ENCODE measurements around the gene CMTM8. TPM values are rescaled to one million over a fixed set of nuclear protein-coding genes. Genes with fewer than 3 reads are reported as not detected.

Gene CMTM8
- total and polyA plus RNA-seq, 4 donors, result 15.2 to 24.5 (median 16.8) TPM

- WGBS, 2 donors, result 41 to 77% methylated on average over 1 of the region's 1 CpG
- H3K27me3 ChIP-seq (ENCODE audit: control insufficient read depth in 3 of 3, insufficient read depth in 3 of 3, low read length in 2 of 3), result no peaks in the 10 kb centered on the region
- no peaks in the 10 kb centered on the region for H3K9me3 ChIP-seq (ENCODE audit: control insufficient read depth in 4 of 4, insufficient read depth in 3 of 4, low read length in 3 of 4)
- H3K4me3 ChIP-seq, result no peak overlapping the region
- DNase-seq, result peak in 1 of 3 donors; percentile 24
- H3K4me1 ChIP-seq (ENCODE audit: control insufficient read depth in 5 of 5, insufficient read depth in 5 of 5, low read length in 5 of 5), result peaks cover 5 to 16% (median 8%) of the 10 kb centered on the region in 5 donors
- no peak overlapping the region for H3K9ac ChIP-seq (ENCODE audit: insufficient read depth in 1 of 2, low read length in 2 of 2)
- H3K36me3 ChIP-seq (ENCODE audit: control insufficient read depth in 4 of 4, insufficient read depth in 4 of 4, low read length in 4 of 4), result no peaks in the 10 kb centered on the region
- no peak for TF ChIP-seq CTCF (IDR thresholded peaks at IDR 0.05; ENCODE audit: control extremely low read depth, extremely low read depth)
- ATAC-seq (ENCODE audit: insufficient read depth, low FRiP score), result no peak
- H3K27ac ChIP-seq (ENCODE audit: low read depth in 1 of 2, low read length in 1 of 2), result no peak overlapping the region
Measured at GRCh38 chr3:32312251-32312650, 73.8 kb downstream of the CMTM8 start.

DNA sequence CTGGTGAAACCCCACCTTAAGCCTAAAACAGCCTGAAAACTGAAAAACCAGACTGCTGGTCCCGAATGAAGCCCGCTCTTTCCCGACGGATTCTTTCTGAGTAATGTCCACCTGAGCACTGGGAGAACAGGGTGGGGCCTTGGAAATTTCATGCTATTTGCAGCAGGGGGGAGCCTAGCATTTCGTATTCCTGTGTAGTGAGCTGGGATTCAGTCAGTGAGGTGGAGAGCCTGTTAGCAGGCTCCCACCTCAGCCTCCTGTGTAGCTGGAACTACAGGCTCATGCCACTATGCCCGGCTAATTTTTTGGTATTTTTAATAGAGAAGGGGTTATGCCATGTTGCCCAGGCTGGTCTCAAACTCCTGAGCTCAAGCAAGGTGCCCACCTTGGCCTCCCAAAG is 74.7 kb downstream of the CMTM8 start:
- H3K4me1 ChIP-seq (ENCODE audit: control insufficient read depth in 5 of 5, insufficient read depth in 5 of 5, low read length in 5 of 5), result peaks cover 5 to 16% (median 8%) of the 10 kb centered on the region in 5 donors
- H3K27ac ChIP-seq (ENCODE audit: low read depth in 1 of 2, low read length in 1 of 2), result no peak overlapping the region
- H3K27me3 ChIP-seq (ENCODE audit: control insufficient read depth in 3 of 3, insufficient read depth in 3 of 3, low read length in 2 of 3), result no peaks in the 10 kb centered on the region
- TF ChIP-seq CTCF (IDR thresholded peaks at IDR 0.05; ENCODE audit: control extremely low read depth, extremely low read depth), result no peak
- DNase-seq (no peak), ATAC-seq (ENCODE audit: insufficient read depth, low FRiP score) (no peak)
- no peaks in the 10 kb centered on the region for H3K36me3 ChIP-seq (ENCODE audit: control insufficient read depth in 4 of 4, insufficient read depth in 4 of 4, low read length in 4 of 4)
- H3K9ac ChIP-seq (ENCODE audit: insufficient read depth in 1 of 2, low read length in 2 of 2), result no peak overlapping the region
- 95 to 96% methylated on average over 6 of the region's 6 CpGs for WGBS, 2 donors
- no peak overlapping the region for H3K4me3 ChIP-seq
- no peaks in the 10 kb centered on the region for H3K9me3 ChIP-seq (ENCODE audit: control insufficient read depth in 4 of 4, insufficient read depth in 3 of 4, low read length in 3 of 4)

DNA sequence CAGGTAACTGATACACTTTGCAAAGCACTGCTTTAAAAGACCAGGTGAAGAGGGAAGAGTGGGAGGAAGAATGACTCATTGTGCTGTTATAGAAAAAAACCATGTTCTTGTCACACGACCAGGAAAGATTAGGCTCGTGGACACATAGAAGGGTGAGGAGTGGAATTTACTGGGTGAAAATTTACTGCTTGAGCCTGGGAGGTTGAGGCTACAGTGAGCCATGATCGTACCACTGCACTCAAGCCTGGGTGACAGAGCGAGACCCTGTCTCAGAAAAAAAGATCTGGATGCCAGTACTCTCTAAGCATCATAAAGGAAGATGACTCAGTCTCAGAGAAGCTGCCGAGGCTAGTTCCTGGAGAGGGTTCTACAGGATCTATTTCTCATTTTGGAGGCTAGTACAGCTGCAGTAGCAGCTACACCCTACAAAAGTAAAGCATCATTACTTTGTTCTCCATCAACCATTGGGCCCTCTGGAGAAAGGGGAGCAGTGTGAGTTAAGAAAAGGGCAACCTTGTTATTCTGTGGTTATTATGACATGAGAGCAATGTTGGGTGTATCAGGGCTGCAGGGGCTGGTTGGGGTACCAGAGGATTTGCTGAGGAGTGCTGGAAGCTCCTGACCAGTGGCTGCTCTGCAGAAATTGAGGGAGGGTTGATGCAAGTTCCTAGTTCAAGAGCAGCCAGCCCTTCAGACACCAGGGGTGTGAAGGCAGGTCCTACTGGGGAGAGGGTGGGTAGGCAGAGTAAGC is 75.4 kb downstream of the CMTM8 start:
- no peak overlapping the region for H3K27ac ChIP-seq (ENCODE audit: low read depth in 1 of 2, low read length in 1 of 2)
- no peak for DNase-seq
- no peak overlapping the region for H3K4me3 ChIP-seq
- no peaks in the 10 kb centered on the region for H3K36me3 ChIP-seq (ENCODE audit: control insufficient read depth in 4 of 4, insufficient read depth in 4 of 4, low read length in 4 of 4)
- no peak overlapping the region for H3K9ac ChIP-seq (ENCODE audit: insufficient read depth in 1 of 2, low read length in 2 of 2)
- H3K9me3 ChIP-seq (ENCODE audit: control insufficient read depth in 4 of 4, insufficient read depth in 3 of 4, low read length in 3 of 4), result no peaks in the 10 kb centered on the region
- TF ChIP-seq CTCF (IDR thresholded peaks at IDR 0.05; ENCODE audit: control extremely low read depth, extremely low read depth), result no peak
- WGBS, 2 donors, result 43 to 46% methylated on average over 5 of the region's 5 CpGs
- peaks cover 5 to 16% (median 8%) of the 10 kb centered on the region in 5 donors for H3K4me1 ChIP-seq (ENCODE audit: control insufficient read depth in 5 of 5, insufficient read depth in 5 of 5, low read length in 5 of 5)
- ATAC-seq (ENCODE audit: insufficient read depth, low FRiP score), result peak; percentile 46
- H3K27me3 ChIP-seq (ENCODE audit: control insufficient read depth in 3 of 3, insufficient read depth in 3 of 3, low read length in 2 of 3), result no peaks in the 10 kb centered on the region

Data from lung (tissue), 12 donors.